Activated gamma-delta T cell treated with anti-CD3 and anti-CD28 coated beads, Interleukin-2, amount 50 U/mL, for 16 hours (primary cell): ENCODE data around the gene ICAM2.
"Not testable (repeated sequence)": the region's sequence is repeated elsewhere in the genome, so short reads cannot be mapped to it uniquely, and the experiment has no call there.

Source experiments
- DNase-seq: peaks from one replicate; pipeline ENCODE4 v3.0.0-alpha.2; 2020; ENCODE audit warnings: low read depth

ICAM2 gene

DNA sequence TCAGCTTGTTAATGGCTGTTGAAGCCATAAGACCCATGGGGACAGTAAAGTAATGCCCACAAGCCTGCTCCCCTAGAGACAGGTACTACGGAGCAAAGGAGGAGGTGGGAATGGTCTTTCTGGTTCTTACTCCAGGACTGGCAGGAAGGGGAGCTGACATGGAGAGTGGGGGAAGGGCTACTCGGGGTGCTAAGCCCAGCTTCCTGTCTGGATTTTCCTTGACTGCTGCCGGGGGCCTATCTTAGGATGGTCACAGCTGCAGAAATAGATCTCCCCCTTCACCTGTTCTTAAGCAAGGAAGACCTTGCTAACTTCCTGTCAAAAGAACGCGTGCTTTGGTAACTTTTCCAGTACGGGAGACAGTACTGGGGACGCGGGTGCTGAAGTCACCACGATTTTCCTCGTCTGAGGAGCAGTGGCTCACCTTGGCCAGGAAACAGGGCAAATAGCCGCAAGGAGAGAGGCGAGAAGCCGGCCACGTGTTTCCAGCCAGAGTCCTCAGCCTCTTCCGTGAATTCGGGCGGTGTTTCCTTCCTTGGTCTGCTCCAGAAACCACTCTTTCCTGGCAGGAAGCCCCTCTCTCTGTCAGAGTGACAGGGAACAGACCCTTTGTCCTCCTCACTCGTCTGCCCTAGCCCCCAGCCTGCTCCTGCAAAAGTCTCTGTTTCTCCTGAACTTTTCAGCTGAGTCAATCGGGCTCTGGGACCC is 22.9 kb downstream of the ICAM2 start:
- DNase-seq = no peak

DNA sequence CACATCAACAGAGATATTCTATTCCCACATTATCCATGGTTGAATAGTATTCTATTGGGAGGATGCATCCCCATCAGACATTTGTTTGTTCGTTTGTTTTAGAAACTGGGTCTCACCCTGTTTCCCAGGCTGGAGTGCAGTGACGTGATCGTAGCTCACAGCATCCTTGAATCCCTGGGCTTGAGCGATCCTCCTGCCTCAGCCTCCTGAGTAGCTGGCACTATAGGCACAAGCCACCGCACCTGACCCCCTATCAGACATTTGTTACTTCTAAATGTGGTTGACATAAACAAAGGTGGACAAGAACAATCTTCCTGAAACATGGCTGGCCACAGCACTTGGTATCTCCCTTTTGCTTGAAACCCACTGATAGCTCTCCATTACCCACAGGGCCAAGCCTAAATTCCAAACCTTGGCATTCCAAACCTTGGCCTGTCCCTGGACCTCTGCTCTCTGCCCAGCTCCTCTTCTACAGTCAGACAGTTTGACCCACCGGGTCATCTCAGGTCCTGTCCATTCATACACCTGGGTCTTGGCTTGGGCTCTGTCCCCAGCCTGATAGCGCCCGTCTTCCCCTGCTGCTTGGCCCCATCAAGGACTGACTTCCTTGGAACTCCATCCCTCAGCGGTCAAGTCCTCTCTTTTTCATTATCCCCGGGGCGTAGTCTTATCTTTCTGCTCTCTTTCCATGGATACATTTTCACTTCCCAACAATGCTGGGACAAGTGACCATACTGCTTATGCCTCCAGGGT is 23.8 kb downstream of the ICAM2 start:
- no peak for DNase-seq

DNA sequence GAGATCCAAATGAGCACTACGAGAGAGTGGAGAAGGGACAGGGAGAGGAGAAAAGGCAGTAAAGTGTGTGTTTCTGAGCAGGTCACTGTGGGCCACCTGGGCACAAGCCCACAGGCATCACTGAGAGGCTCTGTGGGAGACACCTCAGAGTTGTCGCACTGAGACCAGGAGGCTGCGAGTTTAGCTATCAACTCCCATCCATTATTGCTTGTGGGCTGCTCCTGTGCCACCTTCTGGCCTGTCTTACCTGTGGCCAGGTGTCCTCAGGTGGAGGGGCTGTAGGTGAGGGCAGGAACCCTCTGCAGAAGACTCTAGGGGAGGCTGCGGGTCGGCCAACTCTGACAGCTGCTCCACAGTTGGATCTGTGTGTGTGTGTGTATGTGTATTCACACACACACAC is 24.8 kb downstream of the ICAM2 start:
- no peak for DNase-seq

DNA sequence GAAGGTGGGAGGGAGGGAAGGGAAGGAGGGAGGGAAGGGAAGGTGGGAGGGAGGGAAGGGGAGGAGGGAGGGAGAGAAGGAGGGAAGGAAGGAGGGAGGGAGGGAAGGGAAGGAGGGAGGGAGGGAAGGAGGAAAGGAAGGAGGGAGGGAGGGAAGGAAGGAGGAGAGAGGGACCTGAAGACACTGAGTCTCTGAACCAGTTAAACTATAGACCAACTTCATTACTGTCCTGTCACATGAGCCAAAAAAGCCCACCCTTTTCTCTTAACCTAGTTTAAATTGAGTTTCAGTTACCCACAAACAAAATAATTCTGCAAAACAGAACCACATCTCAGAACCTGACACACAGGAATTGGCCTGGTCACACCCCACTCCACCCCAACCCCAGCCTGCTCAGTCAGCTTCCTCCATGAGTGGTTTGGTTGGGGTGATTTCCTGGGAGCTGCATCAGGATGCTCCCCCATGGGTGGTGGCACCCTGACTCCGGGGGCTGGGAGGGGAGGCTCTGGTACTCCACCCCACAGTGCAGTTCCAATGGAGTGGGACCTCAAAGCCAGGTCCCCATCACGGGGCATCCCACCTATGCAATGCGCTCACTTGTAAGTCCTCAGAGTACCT is 27.0 kb downstream of the ICAM2 start:
- DNase-seq = no peak

DNA sequence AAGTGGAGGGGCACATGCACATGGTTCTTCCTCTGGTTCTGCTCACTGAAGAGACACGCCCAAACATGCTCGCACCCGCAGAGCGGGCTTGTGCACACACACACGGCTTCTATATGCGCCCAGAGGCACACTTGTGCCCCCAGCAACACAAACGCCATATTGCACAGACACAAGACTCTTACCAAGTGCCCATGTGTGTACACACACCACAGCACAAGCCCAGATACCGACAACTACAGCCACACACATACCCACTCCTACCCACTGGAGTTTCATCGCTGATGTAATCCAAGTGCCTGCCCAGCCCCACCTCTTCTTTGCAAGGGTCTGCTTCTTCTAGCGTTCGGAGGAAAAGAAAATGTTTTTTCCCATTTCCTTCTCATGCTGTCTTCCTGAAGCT is 28.8 kb downstream of the ICAM2 start:
- no peak for DNase-seq

DNA sequence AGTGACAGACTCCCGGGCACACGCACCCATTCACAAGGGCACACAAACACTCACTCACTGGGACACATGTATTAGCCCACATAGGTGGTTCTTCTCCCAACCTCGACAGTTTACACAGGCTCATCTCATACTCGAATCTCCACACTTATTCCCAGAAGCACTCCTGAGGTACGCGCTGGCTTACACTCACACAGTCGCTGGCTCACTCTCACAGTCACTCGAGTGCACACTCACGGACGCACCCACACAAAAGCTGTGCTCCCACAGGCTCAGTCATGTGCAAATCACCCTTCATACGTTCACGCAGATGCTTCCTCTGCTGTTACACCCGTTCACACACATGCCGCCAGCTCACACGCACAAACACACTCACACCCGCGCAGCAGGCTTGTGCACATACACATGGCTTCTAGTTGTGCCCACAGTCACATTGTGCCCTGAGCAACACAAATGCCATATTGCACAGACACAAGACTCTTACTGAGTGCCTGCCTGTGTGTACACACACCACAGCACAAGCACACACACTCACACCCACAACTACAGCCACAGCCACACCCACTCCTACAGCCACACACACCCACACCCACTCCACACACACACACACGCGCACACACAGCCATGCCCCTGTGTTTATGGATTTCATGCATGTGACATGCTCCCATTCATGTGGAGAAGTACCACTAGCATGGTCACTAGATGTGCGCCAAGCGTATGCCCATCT is 30.6 kb downstream of the ICAM2 start:
- DNase-seq = no peak

DNA sequence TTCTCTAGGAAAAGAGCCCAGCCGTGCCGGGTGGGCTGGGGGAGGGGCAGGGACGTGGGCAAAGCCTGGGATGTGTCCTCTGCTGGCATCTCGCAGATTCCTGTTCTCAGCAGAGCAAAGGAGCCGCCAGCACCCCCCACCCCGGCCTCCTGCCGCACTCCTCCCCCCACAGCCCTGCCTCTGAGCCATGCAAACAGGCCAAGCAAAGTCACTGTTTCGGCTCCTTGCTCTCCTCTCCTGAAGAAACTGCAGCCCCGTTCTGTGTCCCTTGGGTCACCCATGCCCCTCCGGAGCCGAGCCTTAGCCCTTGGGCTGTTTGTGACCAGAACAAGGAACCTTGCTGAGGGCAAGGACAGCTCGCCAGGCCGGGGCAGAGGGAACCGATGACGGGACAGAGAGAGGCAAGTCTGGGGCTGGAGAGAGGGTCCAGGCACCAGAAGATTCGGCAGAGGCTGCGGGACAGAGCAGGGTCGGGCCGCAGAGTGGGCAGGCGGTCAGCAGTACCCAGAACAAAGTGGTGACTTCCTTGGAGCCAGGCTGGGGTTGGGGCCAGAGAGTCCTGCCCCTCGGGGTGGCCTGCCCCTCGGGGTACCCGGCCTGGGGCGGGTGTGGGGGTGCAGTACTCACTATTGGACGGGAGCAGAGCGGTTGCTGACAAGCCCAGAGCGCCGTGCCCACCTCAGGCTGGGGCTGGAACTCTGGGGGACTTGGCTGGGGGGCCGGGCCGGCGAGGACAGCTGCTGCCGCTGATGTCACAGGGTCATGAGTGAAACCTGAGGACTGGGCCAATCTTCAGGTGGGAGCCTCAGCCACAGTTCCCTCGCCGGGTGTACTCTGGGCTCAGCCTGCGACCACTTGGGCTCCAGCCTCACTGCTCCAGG is 31.5 kb downstream of the ICAM2 start:
- DNase-seq = no peak

DNA sequence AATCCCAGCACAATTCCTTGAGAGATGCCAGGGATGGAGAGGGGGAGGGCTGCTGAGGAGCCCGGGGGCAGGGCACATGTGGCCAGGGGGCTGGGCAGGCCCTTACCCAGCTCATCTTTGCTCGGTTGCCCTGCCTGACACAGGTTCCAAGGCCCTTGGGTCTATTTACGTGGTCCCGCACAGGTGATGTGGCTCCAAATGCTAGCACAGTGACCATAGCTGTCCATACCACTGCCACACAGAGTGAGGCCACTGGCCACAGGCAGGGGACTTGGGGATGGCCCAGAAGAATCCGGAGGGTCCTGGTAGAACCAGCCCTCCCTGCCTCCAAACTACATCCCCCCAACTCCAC is 32.3 kb downstream of the ICAM2 start:
- DNase-seq = no peak

DNA sequence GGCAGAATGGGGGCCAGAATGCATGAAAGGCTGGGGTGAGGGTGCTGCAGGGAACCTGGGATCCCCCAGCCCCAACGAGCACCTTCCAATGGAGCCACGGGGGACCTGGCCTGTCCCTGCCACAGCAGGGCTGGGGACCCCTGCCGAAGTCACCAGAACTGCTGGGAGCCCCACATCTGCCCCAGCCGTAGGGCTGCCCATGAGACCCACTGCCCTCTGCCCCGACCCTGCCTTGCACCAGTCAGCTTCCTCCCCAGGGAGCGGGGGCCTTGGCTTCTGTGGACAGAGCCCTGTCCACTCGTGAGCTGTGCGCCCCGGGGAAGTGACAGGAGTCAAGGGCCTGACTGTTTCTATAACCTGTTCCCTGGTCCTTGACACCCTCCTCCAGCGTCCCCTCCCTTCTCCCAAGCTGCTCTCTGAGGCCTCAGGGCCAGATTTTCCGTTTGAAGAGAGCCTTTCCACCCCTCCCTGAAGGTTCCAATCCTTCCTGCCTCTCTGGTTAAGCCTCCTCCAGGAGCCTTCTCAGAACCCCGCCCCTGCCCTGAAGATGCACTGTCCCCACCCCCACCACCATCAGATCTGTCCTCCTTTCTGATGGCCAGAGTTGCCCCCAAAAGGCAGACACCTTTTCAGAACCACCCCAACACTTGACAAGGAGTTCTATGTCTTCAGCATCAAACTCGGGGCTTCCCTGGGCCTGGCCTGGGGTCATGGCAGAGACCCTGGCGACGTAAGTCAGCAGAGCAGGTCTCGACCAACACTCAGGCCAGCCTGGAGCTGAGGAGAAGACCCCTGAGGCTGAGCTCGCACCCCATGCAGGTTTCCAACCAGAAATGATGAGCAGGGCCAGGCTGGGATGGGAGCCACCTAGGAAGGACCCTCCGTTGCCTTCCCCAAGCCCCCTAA is 33.0 kb downstream of the ICAM2 start:
- no peak for DNase-seq

DNA sequence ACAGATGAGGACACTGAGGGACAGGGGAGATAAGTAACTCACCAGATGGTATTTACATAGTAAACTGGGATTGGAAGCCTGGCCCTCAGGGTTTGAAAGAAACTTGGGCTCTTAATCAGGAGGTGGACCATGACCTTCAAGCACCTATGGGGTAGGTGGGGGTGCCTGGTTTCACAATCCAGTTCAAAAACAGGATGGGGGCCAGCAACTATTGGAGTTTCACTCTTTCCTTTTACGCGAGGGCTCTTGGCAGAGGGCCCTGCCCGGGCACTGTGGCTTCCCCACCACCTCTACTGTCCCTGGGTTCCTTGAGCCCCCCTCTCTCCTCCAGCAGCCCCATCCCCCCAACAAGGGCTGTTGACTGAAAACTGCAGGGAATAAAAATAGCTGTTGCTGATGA is 33.6 kb downstream of the ICAM2 start:
- DNase-seq = no peak

DNA sequence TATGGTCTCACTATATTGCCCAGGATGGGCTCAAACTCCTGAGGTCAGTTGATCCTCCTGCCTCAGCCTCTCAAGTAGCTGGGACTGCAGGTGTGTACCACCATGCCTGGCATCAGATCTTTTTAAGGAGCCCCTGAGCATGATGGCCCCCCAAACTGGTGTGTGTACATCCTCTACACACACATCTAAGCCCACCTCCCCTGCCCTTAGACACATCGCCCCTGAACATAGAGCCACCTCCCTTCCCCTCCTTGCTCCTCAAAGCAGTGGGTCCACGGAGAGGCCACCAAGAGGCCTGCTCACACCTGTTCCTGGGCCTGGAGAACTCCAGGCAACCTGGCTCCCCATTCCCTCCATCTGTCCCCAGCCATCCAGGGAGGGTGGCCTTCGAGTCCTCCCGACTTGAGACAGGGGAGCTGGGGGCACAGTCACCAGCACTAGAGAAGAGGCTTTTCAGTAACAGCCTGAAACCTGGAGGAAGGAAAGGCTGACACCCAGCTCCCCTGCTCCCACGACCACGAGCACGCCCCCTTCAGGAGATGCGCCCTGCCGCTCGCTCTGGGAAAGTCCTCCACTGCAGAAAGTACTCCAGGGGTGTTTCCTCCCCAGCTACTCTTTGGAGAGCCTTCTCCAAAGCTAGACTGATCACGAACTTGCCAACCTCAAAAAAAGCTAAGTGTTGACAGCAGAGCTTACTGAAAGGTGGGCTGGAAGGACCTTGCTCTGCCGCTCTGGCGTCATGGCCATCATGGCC is 34.9 kb downstream of the ICAM2 start:
- no peak for DNase-seq

DNA sequence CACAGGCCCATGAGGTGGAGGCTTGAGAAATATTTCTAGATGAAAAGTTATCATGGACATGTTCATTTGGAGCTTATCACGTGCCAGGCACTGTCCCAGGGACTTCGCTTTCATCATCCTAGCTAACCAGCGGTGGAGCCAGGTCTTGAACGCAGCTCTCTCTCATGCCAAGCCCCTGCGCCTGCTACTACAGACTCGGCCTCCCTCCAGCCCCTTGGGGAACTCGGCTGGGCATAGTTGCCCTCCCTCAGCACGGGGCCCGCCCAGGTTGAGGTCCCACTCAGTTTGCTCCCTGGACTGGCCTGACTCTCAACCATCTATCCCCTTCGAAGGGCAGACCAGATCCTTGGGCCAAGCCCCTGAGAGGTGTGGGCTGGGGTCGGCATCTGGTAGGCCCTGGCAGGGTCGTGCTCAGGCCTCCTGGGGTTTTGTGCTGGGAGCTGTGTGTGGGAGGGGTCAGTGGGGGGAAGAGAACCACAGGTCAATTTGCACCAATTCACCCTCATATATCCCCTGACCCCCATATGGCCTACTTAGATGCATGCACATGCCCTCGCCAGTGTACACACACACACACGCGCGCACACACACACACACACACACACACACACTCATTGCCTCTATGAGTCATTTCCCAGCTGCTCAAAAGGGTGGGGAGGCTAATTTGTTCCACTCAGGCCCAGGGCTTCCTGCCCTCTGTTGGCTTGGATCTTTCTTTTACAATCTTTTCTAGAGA is 35.6 kb downstream of the ICAM2 start:
- peak; percentile 56 for DNase-seq

DNA sequence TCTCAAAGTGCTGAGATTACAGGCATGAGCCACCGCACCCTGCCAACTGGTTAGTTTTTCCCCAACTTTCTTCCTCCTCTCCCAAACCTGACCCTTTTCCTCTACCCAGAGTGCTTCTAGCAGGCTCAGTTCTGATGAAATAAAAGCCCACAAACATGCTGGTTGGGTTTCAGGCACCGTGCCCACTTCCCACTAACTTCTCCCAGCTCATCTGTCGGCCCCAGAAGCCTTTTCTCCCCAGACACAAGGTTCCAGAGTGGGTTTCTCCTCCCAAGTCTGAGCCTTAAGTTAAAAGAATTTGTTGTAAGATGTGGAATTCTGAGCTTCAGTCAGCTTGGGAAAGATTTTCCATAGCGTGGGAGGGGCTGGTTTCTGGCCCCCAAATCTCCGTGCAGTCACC is 36.2 kb downstream of the ICAM2 start:
- no peak for DNase-seq

DNA sequence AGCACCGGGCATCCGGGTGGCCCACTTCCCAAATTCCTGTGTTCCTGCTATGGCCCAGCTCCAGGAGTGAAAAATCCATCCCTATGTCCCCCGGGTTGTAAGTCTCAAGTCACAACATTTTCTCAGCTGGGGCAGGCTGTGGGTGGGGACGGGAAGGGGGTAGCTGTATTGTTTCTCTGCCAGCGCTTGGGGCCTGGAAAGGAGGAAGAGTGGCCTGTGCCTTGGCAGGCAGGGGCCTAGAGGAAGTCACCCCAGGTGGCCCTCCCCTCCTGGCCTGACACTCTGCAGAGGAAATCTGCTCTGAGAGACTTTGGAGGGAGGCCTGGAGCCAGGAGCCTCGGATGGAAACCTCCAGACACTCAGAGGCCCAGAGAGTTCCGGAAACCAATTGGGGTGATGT is 37.1 kb downstream of the ICAM2 start:
- no peak for DNase-seq

DNA sequence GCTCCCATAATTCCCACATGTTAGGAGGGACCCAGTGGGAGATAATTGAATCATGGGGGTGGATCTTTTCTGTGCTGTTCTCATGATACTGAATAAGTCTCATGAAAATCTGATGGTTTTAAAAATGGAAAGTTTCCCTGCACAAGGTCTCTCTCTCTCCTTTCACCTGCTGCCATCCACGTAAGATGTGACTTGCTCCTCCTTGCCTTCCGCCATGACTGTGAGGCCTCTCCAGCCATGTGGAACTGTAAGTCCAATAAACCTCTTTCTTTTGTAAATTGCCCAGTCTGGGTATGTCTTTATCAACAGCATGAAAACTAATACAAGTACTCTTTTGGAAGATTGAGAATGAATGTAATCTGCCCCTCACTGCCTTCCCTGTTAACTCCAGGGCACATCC is 37.8 kb downstream of the ICAM2 start:
- DNase-seq = not testable (repeated sequence)

DNA sequence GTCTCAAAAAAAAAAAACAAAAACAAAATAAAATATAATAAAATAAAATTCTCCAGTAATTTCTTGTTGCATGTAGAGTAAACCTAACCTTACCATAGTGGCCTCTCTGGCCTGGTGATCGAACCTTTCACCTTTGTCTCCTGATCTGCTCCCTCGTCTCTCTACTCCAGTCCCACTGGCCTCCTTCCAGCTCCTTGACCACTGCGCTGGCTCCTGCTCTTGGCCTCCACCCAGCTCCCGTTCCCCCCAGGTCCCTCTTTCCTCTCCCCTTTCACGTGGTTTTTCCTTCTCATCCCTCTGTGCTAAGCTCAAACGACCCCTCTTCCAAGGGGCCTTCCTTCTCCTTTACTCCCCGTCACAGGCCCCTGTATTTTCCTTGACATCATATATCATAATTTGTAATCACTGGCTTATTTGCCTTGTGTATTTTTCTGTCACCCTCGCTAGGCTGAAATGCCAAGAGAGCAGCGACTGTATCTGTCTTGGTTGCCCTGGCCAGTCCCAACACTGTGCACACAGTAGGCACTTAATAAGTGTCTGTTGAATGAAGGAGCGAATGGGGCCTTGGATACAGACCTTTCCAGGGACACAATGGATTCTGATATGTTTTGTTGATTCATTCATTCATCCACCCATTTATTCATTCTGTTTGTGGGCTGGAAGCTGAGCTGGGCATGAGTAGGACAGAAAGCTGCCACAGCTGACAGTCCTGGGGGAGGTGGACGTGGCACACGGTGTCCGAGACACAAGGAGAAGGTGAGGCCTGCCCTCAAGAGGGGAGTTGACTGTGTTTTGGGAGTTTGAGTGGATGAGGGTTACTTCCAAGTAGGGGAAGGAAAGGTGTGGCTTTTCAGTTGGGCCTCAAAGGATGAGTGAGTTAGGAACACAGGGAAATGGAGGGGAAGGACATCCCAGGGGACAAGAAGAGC is 41.9 kb downstream of the ICAM2 start:
- DNase-seq = no peak

DNA sequence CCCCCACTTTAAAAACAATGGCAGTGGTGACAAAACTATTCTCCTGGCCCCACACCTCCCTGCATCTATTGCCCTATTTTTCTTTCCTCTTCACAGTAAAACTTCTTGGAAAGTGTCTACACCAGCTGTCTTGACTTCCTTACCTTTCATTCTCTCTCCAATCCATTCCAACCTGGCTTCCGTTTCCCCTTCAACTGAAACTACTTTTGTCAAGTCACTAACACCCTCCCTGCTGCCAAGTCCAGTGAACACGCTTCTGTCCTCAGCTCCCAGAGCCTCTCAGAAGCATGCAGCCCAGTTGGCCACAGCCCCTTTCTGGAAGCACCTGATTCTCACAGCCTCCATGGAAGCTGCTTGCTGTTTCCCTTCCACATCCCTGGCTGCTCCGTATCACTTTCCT is 43.7 kb downstream of the ICAM2 start:
- no peak for DNase-seq

DNA sequence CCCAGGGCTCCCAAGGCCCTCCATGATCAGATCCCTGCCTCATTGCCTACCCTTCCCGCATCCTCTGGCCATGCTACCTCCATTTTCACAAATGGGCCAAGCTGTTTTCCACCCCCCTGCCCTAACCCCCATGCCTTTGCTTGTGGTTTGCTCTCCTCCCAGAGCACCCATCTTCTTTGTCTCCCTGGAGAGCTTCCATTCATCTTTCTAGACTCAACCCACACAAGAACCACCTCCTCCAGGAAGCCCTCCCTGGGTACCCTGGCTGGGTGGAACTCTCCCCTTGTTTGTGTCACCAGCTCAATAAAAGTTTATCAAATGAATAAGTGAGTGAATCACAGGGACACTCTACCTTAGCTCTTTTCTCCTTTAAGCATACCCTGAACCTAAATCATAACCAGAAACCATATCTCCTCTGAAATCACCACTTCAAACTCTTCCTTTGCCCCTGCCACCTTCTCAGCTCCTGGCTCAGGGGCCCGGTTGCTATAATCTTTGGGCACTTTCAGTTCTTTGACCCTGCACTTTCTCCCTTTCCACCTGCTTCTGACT is 44.8 kb downstream of the ICAM2 start:
- DNase-seq = no peak
